NCI-H2081 (cell line): ENCODE results near the gene SIRPB2.
A peak's percentile ranks its signal among the peaks of the same experiment; 100 is the strongest.

Source experiments
- DNase-seq, 2 experiments: peaks; one replicate each; lab custom pipeline; 2025; lab: John Stamatoyannopoulos, UW

The SIRPB2 gene

GRCh38 chr20:1491281-1491840, at the start of gene SIRPB2:
TSS of gene SIRPB2 (minus strand) at chr20:1491420. CDS start at chr20:1491359, 61 bp downstream.
- no peak for DNase-seq

- DNase-seq: no peak
Observed at GRCh38 chr20:1539816-1540419, 48.7 kb upstream of the SIRPB2 start.

GRCh38 chr20:1538655-1539054, 47.4 kb upstream of the SIRPB2 start:
- no peak for DNase-seq

GRCh38 chr20:1537731-1538058, 46.5 kb upstream of the SIRPB2 start:
- DNase-seq: no peak

- DNase-seq: no peak
Observed at GRCh38 chr20:1536893-1537730, 45.9 kb upstream of the SIRPB2 start.

- no peak for DNase-seq
Observed at GRCh38 chr20:1535420-1536175, 44.4 kb upstream of the SIRPB2 start.

GRCh38 chr20:1534526-1534925, 43.3 kb upstream of the SIRPB2 start:
- no peak for DNase-seq

GRCh38 chr20:1533059-1533458, 41.8 kb upstream of the SIRPB2 start:
- no peak for DNase-seq

GRCh38 chr20:1528811-1529210, 37.6 kb upstream of the SIRPB2 start:
- DNase-seq: no peak

- no peak for DNase-seq
Observed at GRCh38 chr20:1527923-1528322, 36.7 kb upstream of the SIRPB2 start.

- DNase-seq: no peak
Observed at GRCh38 chr20:1526896-1527295, 35.7 kb upstream of the SIRPB2 start.

GRCh38 chr20:1526310-1526709, 35.1 kb upstream of the SIRPB2 start:
- no peak for DNase-seq

GRCh38 chr20:1524004-1524403, 32.8 kb upstream of the SIRPB2 start:
- DNase-seq: peak in 1 of 2 experiments; percentile 51

GRCh38 chr20:1517010-1517409, 25.8 kb upstream of the SIRPB2 start:
- no peak for DNase-seq

GRCh38 chr20:1513801-1514200, 22.6 kb upstream of the SIRPB2 start:
- no peak for DNase-seq

GRCh38 chr20:1509237-1509636, 18.0 kb upstream of the SIRPB2 start:
- no peak for DNase-seq

GRCh38 chr20:1508574-1508973, 17.4 kb upstream of the SIRPB2 start:
- DNase-seq: no peak

- no peak for DNase-seq
Observed at GRCh38 chr20:1507276-1507675, 16.1 kb upstream of the SIRPB2 start.

- DNase-seq: no peak
Observed at GRCh38 chr20:1505871-1506270, 14.7 kb upstream of the SIRPB2 start.

GRCh38 chr20:1505361-1505760, 14.1 kb upstream of the SIRPB2 start:
- DNase-seq: no peak

- peak; percentile 69 to 82 for DNase-seq
Observed at GRCh38 chr20:1503564-1504227, 12.5 kb upstream of the SIRPB2 start.

GRCh38 chr20:1500496-1500895, 9.3 kb upstream of the SIRPB2 start:
- no peak for DNase-seq
